Activated CD4-positive, alpha-beta T cell treated with anti-CD3 and anti-CD28 coated beads for 24 hours (primary cell): ENCODE measurements around the gene BATF3.
"Not testable (repeated sequence)": the region's sequence is repeated elsewhere in the genome, so short reads cannot be mapped to it uniquely, and the experiment has no call there.

ENCODE experiments used
- DNase-seq, 2 donors: peaks; one replicate each; pipeline ENCODE4 v3.0.0-alpha.2; 2020; ENCODE audit warnings: low read depth in 2 of 2

The BATF3 gene

DNA sequence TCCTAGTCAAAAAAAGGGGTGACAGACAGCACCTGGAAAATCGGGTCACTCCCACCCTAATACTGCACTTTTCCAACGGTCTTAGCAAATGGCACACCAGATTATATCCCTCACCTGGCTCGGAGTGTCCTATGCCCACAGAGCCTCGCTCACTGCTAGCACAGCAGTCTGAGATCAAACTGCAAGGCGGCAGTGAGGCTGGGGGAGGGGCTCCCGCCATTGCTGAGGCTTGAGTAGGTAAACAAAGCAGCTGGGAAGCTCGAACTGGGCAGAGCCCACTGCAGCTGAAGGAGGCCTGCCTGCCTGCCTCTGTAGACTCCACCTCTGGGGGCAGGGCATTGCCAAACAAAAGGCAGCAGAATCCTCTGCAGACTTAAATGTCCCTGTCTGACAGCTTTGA, 41.4 kb downstream of the BATF3 start:
- not testable (repeated sequence) for DNase-seq

DNA sequence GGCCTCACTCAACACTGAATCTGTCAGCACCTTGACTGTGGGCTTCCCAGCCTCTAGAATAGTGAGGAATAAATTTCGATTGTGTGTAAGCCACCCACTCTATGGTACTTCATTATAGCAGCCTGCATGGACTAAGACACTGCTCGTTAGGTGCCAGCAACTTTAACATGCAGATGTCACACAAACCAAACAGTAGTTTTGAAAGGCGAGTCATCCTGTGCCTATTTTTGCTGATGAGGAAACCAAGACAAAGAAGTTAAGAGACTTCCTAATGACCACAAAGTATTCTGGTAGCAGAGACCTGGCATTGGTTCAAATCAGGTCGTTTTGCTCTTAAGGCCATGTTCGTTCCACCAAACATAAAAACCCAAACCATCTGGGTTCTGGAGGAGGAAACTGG, 42.9 kb downstream of the BATF3 start:
- DNase-seq, result no peak

GRCh38 chr1:212655668-212656440, 43.8 kb downstream of the BATF3 start:
- no peak for DNase-seq

- DNase-seq, result no peak
These were observed 47.0 kb downstream of the BATF3 start for GRCh38 chr1:212652609-212653008.

DNA sequence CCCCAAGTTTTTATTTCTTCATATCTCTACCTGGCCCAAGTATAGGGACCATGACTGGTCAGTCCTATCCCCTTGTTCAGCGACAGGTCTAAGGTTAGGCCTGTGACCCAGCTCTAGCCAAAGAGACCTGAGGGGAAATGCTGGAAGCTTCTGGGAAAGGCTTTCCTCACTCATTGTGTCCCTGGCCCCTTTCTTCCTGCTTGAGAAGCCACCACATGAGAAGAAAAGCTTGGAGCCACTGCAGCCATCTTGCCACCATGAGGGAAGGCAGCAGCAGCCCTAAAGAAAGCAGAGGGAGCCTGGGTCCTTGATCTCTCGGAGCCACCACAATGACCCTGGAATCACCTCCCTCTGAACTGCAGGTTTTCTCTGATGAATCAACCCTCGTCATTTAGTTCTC, 47.7 kb downstream of the BATF3 start:
- DNase-seq, result no peak

DNA sequence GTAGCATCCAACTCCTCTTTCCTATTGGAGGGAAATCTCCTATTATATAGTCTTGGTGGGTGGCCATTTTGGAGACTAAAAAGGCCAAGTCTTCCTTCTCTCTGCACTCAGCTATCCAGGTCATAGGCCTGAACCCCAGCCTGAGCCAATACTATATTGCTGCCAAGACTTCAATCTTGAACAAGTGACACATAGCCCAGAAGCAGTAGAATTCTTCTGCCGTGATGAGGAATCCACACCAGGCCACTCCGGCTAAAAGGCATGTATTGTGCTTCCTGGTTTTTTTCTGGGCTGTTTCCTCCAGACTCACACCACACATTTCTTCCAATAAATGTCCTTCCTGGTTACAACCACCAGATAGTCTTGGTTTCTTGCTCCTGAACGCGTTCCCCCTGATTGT, 48.1 kb downstream of the BATF3 start:
- DNase-seq, result no peak

- no peak for DNase-seq
These were observed 49.4 kb downstream of the BATF3 start for GRCh38 chr1:212650228-212650627.

DNA sequence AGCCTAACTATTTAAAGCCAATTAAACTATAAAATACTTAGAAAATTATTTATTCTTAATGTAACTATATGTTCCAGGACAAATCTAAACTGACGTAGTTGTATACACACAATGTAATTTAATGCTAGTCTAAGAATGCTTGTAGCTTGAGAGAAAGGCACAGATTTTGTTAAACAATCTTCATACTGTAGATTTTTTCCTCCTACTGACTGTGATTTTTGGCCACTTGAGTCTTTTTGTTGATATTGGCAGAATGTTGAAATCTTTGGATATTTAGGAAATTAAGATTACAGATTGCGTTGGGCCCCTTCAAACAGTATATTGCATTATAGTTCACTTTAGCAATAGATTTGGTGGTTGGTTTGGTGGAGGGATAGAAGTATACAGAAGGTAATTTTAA, 50.6 kb downstream of the BATF3 start:
- DNase-seq, result no peak

DNA sequence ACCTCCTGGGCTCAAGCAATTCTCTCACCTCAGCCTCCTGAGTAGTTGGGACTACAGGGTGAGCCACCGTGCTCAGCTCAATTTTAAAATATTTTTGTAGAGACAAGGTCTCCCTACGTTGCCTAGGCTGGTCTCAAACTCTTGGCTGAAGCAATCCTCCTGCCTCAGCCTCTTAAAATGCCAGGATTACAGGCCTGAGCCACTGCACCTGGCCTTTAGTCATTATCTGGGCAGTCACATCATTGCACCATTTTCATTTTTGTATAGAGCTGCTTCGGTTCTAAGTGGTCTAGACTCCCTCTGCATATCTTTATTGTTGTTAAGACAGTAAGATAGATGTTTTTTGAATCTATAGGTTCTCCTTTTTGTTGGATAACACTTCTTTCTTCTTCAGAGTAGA, 51.2 kb downstream of the BATF3 start:
- no peak for DNase-seq

DNA sequence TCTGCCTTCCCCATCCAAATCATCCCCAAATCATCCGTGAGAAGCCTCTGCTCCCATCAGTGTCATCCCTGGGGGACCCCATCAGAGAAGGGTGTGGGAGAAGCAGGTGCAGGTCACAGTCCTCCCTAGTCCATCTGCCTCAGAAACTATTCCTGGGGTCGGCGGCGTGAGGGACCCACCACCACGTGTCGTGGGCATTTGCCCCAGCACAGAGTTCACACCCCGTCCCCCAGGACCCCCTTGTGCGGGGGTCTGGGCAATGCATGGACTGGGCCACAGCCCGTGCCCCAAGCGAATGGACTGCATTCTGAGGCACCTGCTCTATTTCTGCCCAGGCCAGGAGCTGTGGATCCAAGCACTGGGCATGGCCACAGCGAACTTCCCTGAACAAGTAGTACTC, 52.6 kb downstream of the BATF3 start:
- no peak for DNase-seq

GRCh38 chr1:212646588-212646987, 53.1 kb downstream of the BATF3 start:
- DNase-seq, result no peak

DNA sequence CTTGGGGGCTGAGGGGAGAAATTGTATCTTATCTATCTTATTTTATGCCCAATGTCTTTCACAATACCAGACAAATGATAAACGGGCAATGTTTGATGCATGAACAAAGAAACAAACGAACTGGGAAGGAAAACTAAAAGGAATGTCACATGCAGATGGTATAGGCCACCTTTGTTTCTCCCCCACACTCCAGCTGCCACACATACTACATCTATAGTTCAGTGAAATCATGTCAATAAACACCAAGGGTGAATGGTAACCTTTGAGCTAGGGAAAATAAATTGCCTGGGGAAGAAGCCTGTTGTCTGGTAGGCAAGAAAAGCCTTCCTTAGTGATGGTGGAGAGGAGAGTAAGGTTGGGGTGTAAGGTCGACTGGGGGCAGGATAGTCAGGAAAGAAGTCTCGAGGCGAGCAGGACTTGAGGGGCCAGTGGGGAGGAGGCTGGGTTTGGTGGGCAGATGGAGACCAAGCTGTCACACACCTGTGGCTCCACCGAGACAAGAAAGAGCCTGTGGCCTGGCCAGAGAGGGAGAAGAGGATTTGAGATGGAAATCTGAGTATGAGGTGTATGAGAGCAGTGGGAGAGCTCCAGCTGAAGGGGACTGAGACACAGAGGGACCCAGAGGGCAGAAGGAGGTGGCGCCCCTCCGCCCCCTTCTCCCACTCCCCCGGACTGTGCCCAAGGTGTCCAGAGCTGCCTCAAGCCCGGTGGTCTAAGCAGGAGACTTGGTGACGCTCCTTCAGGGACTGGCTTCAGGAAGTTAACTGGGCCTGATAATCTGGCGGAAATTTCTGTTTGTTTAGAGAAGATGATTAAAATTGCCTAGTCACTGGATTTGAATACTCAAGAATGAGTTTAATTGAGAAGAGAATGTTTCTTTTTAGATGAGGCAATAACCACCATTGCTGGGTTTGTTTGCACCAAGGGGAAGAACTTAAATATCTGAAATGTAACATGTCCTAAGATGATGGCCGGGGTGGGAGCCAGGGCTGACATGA, 53.8 kb downstream of the BATF3 start:
- DNase-seq, result no peak

- DNase-seq, result no peak
These were observed 54.6 kb downstream of the BATF3 start for GRCh38 chr1:212644866-212645545.

- no peak for DNase-seq
These were observed 55.8 kb downstream of the BATF3 start for GRCh38 chr1:212643877-212644276.

DNA sequence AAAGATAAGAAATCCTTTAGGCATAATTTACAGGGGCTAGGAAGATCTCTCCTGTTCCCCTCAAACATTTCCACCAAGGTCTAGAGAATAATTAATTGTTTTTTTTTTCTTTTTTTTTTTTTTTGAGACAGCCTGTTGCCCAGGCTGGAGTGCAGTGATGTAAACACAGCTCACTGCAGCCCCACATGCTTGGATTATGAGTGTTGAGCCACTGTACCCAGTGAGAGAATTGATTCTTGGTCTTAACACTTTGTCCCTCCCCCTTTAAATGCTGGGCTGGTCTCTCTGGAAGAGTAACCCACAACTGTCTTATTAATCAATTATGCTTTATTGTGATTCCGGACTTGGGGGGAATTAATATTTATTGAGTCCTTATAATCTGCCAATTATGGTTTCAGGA, 57.7 kb downstream of the BATF3 start:
- DNase-seq, result no peak

- no peak for DNase-seq
These were observed 59.3 kb downstream of the BATF3 start for GRCh38 chr1:212640223-212640878.

GRCh38 chr1:212639524-212639923, 60.1 kb downstream of the BATF3 start:
- DNase-seq, result not testable (repeated sequence)

- DNase-seq, result no peak
These were observed 61.0 kb downstream of the BATF3 start for GRCh38 chr1:212638492-212639151.

DNA sequence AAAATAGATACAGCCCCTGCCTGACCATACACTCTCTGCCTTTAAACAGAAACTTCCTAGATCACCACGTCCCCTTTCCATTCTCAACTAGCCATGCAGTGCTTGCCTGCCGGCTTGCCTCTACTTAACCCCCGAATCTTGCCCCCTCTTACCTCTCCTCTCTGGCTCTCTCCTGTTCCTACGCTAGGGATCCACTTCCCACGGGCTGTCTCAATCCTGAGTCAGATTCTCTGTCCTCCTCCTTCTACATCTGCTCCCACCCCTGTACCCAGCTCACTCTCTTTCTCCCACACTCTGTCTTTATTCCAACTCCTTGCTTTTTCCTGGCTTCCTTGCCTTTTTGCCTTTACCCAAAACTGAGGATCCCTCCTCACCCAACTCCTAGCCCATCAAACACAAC, 61.7 kb downstream of the BATF3 start:
- no peak for DNase-seq
